GM08714 (cell line): ENCODE data around the gene CTIF.

Experiments used
- H3K4me3 ChIP-seq: fragments of 200-500 bp; sonication (Bioruptor generic); 2 replicates; pipeline ENCODE4 v1.5.1; 2014; ENCODE audit warnings: mild to moderate bottlenecking, low read length, inconsistent platforms
- ZNF274 ChIP-seq: IDR thresholded peaks from 2 replicates; pipeline ENCODE4 v1.6.1; 2012; ENCODE audit warnings: mild to moderate bottlenecking, low read depth, low read length

Gene CTIF

DNA sequence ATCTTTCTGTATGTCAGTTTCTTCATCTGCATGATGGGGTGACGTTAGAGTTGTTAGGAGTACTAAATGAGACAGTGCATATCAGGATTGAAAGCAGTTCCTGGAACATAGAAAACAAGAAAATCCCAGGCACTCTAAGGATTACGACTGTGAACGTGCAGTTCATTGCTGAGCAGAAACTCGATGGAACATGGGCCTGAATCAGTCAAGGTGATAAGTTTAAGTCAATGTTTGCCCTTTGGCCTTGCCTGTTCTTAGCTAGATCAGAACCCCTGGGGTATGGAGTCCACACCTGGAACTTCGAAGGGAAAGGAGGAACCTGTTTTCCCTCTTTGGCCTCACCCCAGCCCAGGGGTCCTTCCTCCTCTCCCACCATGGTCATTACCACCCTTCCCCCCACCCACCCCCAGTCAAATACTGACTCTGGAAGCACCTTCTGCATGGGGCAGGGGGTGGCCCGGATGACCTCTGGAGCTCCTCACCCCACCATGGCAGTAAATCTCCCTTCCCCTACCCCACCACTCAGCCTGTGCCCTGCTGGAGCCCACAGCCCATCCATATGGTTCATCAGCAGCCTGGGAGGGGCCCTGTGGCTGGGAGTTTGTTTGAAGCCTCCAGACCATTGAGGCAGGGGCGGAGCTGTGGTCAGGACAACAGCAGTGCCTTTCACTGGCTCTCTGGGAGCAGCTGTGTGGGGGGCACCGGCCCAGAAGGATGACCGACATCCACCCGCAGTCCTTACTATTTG is 247.8 kb downstream of the CTIF start:
- H3K4me3 ChIP-seq, result no peak overlapping the region
- no peak for TF ChIP-seq ZNF274

- H3K4me3 ChIP-seq, result no peak overlapping the region
- TF ChIP-seq ZNF274, result no peak
Measured at GRCh38 chr18:48787203-48788151, 248.6 kb downstream of the CTIF start.

DNA sequence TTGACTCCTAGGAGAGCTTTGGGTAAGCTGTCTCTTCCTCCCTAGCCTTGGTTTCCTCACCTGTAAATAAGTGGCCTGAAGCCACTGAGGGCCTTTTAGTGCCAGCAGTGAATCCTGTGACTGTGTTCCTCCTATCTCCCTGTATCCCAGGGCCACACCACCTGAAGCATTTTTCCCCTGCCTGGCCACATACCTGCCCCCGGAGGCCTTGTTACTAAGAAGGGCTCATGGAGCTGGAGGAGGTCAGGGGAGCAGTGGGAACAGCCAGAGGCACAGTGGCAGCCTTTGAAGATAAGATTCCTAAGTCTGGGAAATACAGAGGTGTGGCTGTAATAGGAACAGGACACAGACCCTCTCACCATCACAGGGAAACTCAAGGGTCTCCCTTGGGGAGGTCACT is 249.5 kb downstream of the CTIF start:
- H3K4me3 ChIP-seq, result no peak overlapping the region
- TF ChIP-seq ZNF274, result no peak

DNA sequence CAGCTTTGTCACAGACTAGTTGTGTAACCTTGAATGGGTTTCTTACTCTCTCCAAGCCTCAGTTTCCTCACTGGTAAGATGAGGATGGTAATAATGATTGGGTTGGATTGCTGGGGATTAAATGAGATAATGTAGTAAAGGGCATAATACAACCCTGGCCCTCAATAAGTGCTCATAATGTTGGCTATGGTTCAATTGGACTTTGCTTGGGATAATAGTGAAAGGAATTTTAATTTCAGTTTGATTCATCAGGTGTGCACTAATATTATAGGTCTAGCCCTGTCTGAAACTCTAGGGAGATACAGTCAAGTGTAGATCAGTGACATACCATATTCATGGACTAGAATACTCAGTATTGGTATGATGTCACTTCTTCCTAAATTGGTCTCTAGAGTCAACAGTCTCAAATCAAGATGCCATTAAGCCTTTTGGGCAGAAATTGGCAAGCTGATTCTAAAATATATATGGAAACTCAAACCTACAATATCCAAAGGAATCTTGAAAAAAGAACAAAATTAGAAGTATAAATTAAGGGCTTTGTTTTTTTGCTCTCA is 250.5 kb downstream of the CTIF start:
- TF ChIP-seq ZNF274, result no peak
- no peak overlapping the region for H3K4me3 ChIP-seq

- H3K4me3 ChIP-seq, result no peak overlapping the region
- TF ChIP-seq ZNF274, result no peak
Measured at GRCh38 chr18:48790226-48790863, 251.5 kb downstream of the CTIF start.

DNA sequence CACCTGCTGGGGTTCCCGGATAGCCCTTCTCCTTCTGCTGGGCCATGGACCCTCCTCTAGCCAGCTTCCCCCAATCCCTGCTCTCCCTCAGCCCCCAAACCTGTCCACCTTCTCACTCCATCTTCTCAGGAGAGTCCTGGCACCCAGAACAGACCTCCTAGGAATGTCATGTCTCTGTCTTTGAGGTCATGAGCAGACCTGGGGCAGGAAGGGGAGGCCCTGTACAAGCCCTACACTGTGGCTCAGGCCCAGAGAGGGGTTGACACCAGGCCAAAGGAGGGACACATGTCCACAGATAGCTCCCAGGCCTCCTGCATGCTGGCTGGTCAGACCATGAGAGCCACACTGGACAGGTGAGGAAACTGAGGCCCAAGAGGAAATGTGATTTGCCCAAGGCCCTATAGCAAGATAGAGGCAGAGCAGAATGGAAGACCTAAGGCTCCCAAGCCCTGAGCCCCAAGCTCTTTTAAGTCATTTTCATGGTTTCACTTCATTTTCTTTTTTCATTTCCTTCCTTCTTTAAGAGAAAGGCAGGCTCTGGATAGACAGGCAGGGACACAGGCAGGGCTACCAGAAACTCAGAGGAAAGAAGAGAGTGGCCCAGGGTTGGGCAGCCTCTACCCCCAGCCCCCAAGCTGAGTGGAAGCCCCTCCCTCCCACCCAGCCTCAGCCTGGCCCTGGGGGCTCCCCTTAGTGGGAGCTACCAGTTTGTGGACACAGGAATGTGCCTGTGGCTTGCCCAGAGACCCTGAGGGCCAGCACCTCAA is 252.2 kb downstream of the CTIF start:
- H3K4me3 ChIP-seq, result no peak overlapping the region
- no peak for TF ChIP-seq ZNF274

- no peak overlapping the region for H3K4me3 ChIP-seq
- TF ChIP-seq ZNF274, result no peak
Measured at GRCh38 chr18:48791636-48792105, 252.8 kb downstream of the CTIF start.

GRCh38 chr18:48792141-48792540 is 253.3 kb downstream of the CTIF start:
- no peak for TF ChIP-seq ZNF274

GRCh38 chr18:48792611-48793380 is 254.0 kb downstream of the CTIF start:
- no peak for TF ChIP-seq ZNF274
- H3K4me3 ChIP-seq, result no peak overlapping the region

More at GRCh38 chr18:48792141-48792540, 253.3 kb downstream of the CTIF start:
- H3K4me3 ChIP-seq, result no peak overlapping the region

DNA sequence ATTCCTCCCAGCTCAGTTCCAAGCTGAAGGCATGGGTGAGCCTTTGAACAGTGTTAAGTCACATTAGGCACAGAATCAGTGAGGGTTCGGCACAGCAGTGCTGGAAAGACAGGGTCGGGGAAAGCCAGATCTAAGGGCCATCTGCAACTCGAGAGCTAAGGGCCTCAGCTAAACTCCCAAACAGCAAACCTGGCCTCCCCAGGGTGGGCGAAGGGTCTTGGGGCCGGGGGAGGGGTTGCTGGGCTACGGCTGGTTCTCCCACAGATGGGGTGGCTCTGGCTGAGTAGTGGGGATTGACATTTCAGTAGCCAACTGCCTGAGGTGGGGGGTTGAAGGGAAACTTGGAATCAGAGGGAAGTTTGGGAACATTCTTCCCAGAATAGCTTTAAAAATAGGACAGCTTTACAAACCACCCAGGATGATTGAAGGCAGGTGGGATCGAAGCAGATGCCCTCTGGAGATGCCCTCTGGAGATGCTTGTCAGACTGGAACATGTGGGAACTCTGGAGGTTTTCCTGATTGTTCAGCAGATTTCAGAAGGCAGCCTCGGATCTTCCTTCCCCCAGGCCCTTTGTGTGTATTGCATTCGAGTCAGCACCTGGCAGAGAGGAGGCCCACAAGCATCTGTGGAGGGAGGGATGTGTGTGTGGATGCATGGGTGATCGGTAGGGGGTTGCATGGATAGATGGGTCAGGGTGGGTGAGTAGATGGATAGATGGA is 255.6 kb downstream of the CTIF start:
- no peak for TF ChIP-seq ZNF274
- no peak overlapping the region for H3K4me3 ChIP-seq

DNA sequence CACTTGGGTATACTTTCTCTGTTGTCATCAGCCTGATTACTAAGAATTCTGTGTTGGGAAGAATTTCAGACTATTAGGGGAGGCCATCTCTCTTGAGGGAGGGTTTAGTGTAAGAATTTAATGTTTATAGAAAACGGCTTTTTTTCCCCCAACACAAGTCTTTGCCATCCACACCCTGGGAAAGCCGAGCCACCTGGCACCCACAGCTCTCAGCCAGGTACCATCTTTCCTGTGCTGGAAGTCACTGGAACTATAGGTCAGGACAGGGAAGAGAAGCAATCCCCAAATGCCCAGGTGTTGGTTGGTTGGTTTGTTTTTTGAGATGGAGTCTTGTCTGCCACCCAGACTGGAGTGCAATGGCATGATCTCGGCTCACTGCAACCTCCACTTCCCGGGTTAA is 256.9 kb downstream of the CTIF start:
- H3K4me3 ChIP-seq, result no peak overlapping the region
- TF ChIP-seq ZNF274, result no peak
